ENCODE data around the gene RCOR2.

DNA sequence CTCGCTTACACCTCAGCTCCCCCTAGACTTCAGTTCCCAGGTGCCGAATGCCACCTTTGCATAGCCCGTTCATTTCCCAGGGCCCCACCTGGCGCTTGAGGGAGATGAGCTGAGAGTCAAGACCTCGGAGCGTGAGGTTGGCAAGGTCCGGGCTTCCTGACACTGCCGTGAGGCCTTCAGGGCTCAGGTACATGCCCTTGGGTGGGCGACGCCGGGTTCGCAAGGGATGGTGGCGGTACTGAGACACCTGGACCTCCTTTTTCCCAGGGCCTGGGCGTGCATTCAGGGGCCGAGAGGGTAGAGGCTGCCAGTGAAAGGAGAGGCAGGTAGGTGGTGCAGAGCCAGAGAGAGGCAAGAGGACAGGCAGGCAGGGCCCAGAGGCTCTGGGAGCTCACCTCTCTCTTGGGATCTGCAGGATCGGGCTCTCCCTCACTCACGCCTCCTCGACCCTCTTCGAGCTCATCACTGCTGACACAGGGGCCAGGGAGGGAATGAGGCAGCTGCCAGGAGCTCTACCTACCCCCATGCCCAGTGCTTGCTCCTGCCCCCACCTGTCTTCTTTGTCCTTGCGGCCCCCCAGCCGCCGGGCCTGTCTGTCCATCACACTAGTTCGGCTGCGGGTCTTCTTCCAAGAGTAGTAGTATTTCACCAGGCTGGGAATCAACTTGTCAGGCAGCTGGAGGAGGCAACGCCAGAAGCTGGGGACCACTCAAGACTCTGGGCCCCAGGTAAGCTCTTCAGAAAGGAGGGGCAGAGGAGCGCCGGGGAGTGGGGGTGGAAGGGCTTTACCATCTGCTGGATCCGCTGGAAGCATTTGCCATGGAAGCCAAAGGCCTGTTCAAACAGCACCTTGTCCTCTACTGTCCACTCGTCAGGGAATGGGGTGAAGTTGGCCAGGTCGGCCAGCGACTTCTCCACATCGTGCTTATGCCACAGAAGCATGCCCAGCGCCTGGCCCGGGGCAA lies 2.8 kb downstream of the RCOR2 start:
- TF ChIP-seq, protein P1, sequence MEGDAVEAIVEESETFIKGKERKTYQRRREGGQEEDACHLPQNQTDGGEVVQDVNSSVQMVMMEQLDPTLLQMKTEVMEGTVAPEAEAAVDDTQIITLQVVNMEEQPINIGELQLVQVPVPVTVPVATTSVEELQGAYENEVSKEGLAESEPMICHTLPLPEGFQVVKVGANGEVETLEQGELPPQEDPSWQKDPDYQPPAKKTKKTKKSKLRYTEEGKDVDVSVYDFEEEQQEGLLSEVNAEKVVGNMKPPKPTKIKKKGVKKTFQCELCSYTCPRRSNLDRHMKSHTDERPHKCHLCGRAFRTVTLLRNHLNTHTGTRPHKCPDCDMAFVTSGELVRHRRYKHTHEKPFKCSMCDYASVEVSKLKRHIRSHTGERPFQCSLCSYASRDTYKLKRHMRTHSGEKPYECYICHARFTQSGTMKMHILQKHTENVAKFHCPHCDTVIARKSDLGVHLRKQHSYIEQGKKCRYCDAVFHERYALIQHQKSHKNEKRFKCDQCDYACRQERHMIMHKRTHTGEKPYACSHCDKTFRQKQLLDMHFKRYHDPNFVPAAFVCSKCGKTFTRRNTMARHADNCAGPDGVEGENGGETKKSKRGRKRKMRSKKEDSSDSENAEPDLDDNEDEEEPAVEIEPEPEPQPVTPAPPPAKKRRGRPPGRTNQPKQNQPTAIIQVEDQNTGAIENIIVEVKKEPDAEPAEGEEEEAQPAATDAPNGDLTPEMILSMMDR (conservative IDR thresholded peaks at IDR 0.05; ENCODE audit: low read length), result no peak
- TF ChIP-seq EZH2phosphoT487 (IDR thresholded peaks at IDR 0.05; ENCODE audit: borderline replicate concordance, low read depth, low read length), result no peak
